Measurements from ENCODE around the gene SMPD3. TPM values are rescaled to one million over a fixed set of nuclear protein-coding genes. Genes with fewer than 3 reads are reported as not detected.

Gene SMPD3
- total and polyA plus RNA-seq, 4 donors: 1.7 to 13.9 (median 5.0) TPM

- Histone ChIP-seq H3K27me3 (ENCODE audit: control insufficient read depth in 3 of 3, insufficient read depth in 3 of 3, low read length in 2 of 3) (no peaks in the 10 kb centered on the region), H3K9me3 (ENCODE audit: control insufficient read depth in 4 of 4, insufficient read depth in 3 of 4, low read length in 3 of 4) (no peaks in the 10 kb centered on the region), H3K27ac (ENCODE audit: low read depth in 1 of 2, low read length in 1 of 2) (no peak overlapping the region), H3K9ac (ENCODE audit: insufficient read depth in 1 of 2, low read length in 2 of 2) (no peak overlapping the region), H3K36me3 (ENCODE audit: control insufficient read depth in 4 of 4, insufficient read depth in 4 of 4, low read length in 4 of 4) (no peaks in the 10 kb centered on the region), H3K4me1 (ENCODE audit: control insufficient read depth in 5 of 5, insufficient read depth in 5 of 5, low read length in 5 of 5) (no peaks in the 10 kb centered on the region), H3K4me3 (no peak overlapping the region)
- 83 to 84% methylated on average over 8 of the region's 8 CpGs for WGBS, 2 donors
- ATAC-seq (ENCODE audit: insufficient read depth, low FRiP score) (no peak), DNase-seq (no peak)
- TF ChIP-seq CTCF (IDR thresholded peaks at IDR 0.05; ENCODE audit: control extremely low read depth, extremely low read depth): no peak
These were observed 53.0 kb downstream of the SMPD3 start for GRCh38 chr16:68395167-68395786.

GRCh38 chr16:68393333-68393732, 55.0 kb downstream of the SMPD3 start:
- WGBS, 2 donors: 90 to 92% methylated on average over 3 of the region's 3 CpGs
- no peak overlapping the region for H3K4me3 ChIP-seq
- H3K9me3 ChIP-seq (ENCODE audit: control insufficient read depth in 4 of 4, insufficient read depth in 3 of 4, low read length in 3 of 4): no peaks in the 10 kb centered on the region
- ATAC-seq (ENCODE audit: insufficient read depth, low FRiP score) (no peak), DNase-seq (no peak)
- no peak for TF ChIP-seq CTCF (IDR thresholded peaks at IDR 0.05; ENCODE audit: control extremely low read depth, extremely low read depth)
- no peak overlapping the region for H3K9ac ChIP-seq (ENCODE audit: insufficient read depth in 1 of 2, low read length in 2 of 2)
- no peak overlapping the region for H3K27ac ChIP-seq (ENCODE audit: low read depth in 1 of 2, low read length in 1 of 2)
- H3K27me3 ChIP-seq (ENCODE audit: control insufficient read depth in 3 of 3, insufficient read depth in 3 of 3, low read length in 2 of 3): no peaks in the 10 kb centered on the region
- no peaks in the 10 kb centered on the region for H3K36me3 ChIP-seq (ENCODE audit: control insufficient read depth in 4 of 4, insufficient read depth in 4 of 4, low read length in 4 of 4)
- H3K4me1 ChIP-seq (ENCODE audit: control insufficient read depth in 5 of 5, insufficient read depth in 5 of 5, low read length in 5 of 5): no peaks in the 10 kb centered on the region

GRCh38 chr16:68389750-68390371, 58.4 kb downstream of the SMPD3 start:
- no peaks in the 10 kb centered on the region for H3K9me3 ChIP-seq (ENCODE audit: control insufficient read depth in 4 of 4, insufficient read depth in 3 of 4, low read length in 3 of 4)
- no peaks in the 10 kb centered on the region for H3K36me3 ChIP-seq (ENCODE audit: control insufficient read depth in 4 of 4, insufficient read depth in 4 of 4, low read length in 4 of 4)
- no peak overlapping the region for H3K27ac ChIP-seq (ENCODE audit: low read depth in 1 of 2, low read length in 1 of 2)
- TF ChIP-seq CTCF (IDR thresholded peaks at IDR 0.05; ENCODE audit: control extremely low read depth, extremely low read depth): no peak
- H3K4me3 ChIP-seq: no peak overlapping the region
- H3K27me3 ChIP-seq (ENCODE audit: control insufficient read depth in 3 of 3, insufficient read depth in 3 of 3, low read length in 2 of 3): no peaks in the 10 kb centered on the region
- no peaks in the 10 kb centered on the region for H3K4me1 ChIP-seq (ENCODE audit: control insufficient read depth in 5 of 5, insufficient read depth in 5 of 5, low read length in 5 of 5)
- H3K9ac ChIP-seq (ENCODE audit: insufficient read depth in 1 of 2, low read length in 2 of 2): no peak overlapping the region
- no peak for ATAC-seq (ENCODE audit: insufficient read depth, low FRiP score)
- DNase-seq: no peak
- 74 to 76% methylated on average over 6 of the region's 6 CpGs for WGBS, 2 donors

All from lung (tissue), 12 donors.